LNCaP clone FGC (cell line): ENCODE results near the gene NBPF3.
"Not testable (repeated sequence)": the region's sequence is repeated elsewhere in the genome, so short reads cannot be mapped to it uniquely, and the experiment has no call there.

Experiments used
- DNase-seq: peaks from one replicate; pipeline ENCODE4 v3.0.0-alpha.2; 2011; ENCODE audit warnings: low read depth
- H3K4me3 ChIP-seq: 2 replicates; pipeline ENCODE4 v1.5.1; 2011; ENCODE audit warnings: mild to moderate bottlenecking, low read depth, low read length, control low read depth
- CTCF ChIP-seq: IDR thresholded peaks from 2 replicates; pipeline ENCODE4 v1.5.1; 2012; ENCODE audit warnings: mild to moderate bottlenecking; ENCODE audit not compliant: control insufficient read depth, insufficient read depth; ENCODE audit errors: extremely low read depth

The NBPF3 gene

GRCh38 chr1:21472861-21473260, 32.9 kb downstream of the NBPF3 start:
- no peak for DNase-seq
- TF ChIP-seq CTCF = no peak
- no peak overlapping the region for H3K4me3 ChIP-seq

- no peak overlapping the region for H3K4me3 ChIP-seq
- TF ChIP-seq CTCF = no peak
- DNase-seq = no peak
Measured at GRCh38 chr1:21478356-21478755, 38.4 kb downstream of the NBPF3 start.

GRCh38 chr1:21483881-21484280, 43.9 kb downstream of the NBPF3 start:
- H3K4me3 ChIP-seq, DNase-seq: not testable (repeated sequence)

GRCh38 chr1:21489146-21489545, 49.2 kb downstream of the NBPF3 start:
- H3K4me3 ChIP-seq = no peak overlapping the region
- DNase-seq = no peak
- no peak for TF ChIP-seq CTCF

- DNase-seq = no peak
- TF ChIP-seq CTCF = 0 out of 2 replicates have a peak, but pooled peaks have one; percentile 15
- H3K4me3 ChIP-seq = no peak overlapping the region
Measured at GRCh38 chr1:21490774-21491487, 51.0 kb downstream of the NBPF3 start.

GRCh38 chr1:21491488-21492355, 51.8 kb downstream of the NBPF3 start:
- H3K4me3 ChIP-seq = no peak overlapping the region
- no peak for TF ChIP-seq CTCF
- DNase-seq = no peak

GRCh38 chr1:21492356-21492625, 52.4 kb downstream of the NBPF3 start:
- H3K4me3 ChIP-seq = no peak overlapping the region
- no peak for TF ChIP-seq CTCF
- DNase-seq = no peak
